Thyroid gland (tissue), 4 donors: ENCODE data around the gene RASA3.

Experiments
- POLR2A ChIP-seq, 2 donors: fragments of 450-650 bp; IDR thresholded peaks; one replicate each; pipeline ENCODE4 v1.6.1; 2017; ENCODE audit warnings: antibody characterized with exemption in 2 of 2, mild to moderate bottlenecking in 2 of 2, moderate library complexity in 1 of 2
- TF ChIP-seq, protein P1 (sequence below), 6 experiments: fragments of 200-600 bp in 3 of 6; fragments of 450-650 bp in 3 of 6; sonication (generic) in 3 of 6; IDR thresholded peaks; one replicate each; pipeline ENCODE4 v1.5.1; 2016 to 2019; ENCODE audit warnings: antibody characterized with exemption in 6 of 6, mild to moderate bottlenecking in 2 of 6, inconsistent platforms in 1 of 6, moderate library complexity in 1 of 6

DNA sequence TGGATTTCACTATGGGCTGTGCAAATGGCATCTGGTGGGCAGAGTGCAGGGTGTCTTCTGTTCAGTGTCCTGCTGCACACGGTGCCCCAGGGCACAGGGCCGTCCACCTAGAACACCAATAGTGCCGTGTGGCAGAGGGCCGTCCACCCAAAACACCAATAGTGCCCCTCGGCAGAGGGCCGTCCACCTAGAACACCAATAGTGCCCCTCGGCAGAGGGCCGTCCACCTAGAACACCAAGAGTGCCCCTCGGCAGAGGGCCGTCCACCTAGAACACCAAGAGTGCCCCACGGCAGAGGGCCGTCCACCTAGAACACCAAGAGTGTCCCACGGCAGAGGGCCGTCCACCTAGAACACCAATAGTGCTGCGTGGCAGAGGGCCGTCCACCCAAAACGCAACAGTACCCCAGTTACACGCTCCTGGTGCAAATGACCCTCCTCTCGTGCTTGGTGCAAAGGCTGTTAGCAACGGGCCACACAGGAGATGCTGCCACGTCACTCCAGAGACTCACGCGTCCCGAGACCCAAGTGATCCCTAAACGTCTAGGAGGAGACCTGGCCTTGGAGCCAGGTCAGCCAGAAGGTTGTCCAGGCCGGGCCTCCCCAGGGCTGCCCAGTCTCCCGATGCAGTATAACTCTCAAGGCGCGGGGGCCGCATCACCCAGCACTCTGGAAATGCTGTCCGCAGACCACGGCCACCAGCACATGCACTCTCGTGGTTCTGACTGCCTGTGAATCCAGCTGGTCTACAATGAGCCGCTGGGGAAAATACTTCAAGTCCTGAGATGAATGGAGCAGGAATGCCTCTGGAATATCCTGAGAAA, 51.5 kb downstream of the RASA3 start:
- TF ChIP-seq, protein P1, sequence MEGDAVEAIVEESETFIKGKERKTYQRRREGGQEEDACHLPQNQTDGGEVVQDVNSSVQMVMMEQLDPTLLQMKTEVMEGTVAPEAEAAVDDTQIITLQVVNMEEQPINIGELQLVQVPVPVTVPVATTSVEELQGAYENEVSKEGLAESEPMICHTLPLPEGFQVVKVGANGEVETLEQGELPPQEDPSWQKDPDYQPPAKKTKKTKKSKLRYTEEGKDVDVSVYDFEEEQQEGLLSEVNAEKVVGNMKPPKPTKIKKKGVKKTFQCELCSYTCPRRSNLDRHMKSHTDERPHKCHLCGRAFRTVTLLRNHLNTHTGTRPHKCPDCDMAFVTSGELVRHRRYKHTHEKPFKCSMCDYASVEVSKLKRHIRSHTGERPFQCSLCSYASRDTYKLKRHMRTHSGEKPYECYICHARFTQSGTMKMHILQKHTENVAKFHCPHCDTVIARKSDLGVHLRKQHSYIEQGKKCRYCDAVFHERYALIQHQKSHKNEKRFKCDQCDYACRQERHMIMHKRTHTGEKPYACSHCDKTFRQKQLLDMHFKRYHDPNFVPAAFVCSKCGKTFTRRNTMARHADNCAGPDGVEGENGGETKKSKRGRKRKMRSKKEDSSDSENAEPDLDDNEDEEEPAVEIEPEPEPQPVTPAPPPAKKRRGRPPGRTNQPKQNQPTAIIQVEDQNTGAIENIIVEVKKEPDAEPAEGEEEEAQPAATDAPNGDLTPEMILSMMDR (IDR thresholded peaks at IDR 0.05): no peak
- TF ChIP-seq POLR2A (IDR thresholded peaks at IDR 0.05): no peak
